T-helper 1 cell treated with Interleukin-12 subunit alpha and Interleukin-12 subunit beta and Interleukin-4 antibody, amounts not matched to agents 30 ng/mL and 1 ng/mL, for 36 hours (primary cell): ENCODE data around the gene ANO1. TPM values are rescaled to one million over a fixed set of nuclear protein-coding genes. Genes with fewer than 3 reads are reported as not detected.
"Not testable (repeated sequence)": the region's sequence is repeated elsewhere in the genome, so short reads cannot be mapped to it uniquely, and the experiment has no call there.

Experiments used
- intact Hi-C: fragments of 100-400 bp; cut with micrococcal nuclease; formaldehyde crosslinking; loops from one replicate; pipeline ENCODE4 v1.15.1; 2024
- total RNA-seq: library from RNA; stranded (reverse); gene quantifications from 2 replicates; pipeline ENCODE4 v1.2.3, GENCODE V29; 2022

ANO1 gene
- not detected in 2 replicates for total RNA-seq

DNA sequence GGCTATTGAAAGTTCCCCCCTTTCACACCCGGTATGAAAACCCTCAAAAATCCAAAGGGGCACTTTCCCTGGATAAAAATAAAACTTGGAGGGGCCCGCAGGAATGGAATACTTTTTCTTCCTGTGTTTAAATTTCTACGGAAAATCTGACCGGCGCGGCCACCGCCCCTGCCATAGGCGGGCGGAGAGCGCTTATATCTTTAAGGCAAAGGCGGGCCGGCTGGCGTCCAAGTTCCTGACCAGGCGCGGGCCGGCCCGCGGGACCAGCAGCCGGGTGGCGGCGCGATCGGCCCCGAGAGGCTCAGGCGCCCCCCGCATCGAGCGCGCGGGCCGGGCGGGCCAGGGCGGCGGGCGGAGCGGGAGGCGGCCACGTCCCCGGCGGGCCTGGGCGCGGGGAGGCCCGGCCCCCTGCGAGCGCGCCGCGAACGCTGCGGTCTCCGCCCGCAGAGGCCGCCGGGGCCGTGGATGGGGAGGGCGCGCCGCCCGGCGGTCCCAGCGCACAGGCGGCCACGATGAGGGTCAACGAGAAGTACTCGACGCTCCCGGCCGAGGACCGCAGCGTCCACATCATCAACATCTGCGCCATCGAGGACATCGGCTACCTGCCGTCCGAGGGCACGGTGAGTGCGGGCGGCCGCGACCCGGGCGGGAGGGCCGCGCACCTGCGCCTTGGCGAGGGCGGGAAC, at the start of gene ANO1:
ANO1 (plus strand) TSS at position 223 of the 686 bp plus-strand sequence; CDS start at position 513, 290 bp downstream.
- intact Hi-C loops, result no loop called here

DNA sequence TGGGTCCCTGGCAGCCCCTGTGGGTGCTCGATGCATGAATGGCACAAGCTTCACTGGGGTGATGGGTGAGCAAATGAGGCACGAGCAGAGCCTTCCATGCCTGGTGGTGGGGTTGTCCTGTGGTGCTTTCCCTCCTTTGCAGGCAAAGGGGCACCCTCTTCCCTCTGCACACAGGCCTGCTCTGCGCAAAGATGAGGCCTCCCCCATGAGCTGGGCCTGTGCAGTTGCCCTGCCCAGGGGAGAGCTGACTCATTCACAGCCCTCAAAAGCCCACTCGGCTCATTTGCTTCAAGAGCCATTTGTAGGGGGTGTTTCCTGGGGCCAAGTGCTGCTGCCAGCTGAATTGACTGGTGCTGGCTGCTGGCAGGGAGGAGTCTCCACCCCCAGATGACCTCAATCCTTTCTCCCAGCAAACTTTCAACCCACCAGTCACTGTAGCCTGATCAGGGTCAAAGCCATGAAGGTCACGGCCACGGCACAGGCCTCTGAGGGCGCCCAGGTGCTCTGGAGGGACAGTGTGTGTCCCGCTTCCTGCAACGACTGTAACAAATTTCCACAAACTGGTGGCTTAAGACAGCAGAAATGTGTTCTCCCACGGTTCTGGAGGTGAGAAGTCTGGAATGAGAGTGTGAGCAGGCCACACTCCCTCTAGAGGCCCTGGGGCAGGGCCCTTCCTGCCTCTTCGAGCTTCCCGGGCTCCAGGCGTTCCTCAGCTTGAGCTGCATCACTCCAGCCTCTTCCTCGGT, 48.8 kb upstream of the ANO1 start:
- intact Hi-C loops, result no loop called here

DNA sequence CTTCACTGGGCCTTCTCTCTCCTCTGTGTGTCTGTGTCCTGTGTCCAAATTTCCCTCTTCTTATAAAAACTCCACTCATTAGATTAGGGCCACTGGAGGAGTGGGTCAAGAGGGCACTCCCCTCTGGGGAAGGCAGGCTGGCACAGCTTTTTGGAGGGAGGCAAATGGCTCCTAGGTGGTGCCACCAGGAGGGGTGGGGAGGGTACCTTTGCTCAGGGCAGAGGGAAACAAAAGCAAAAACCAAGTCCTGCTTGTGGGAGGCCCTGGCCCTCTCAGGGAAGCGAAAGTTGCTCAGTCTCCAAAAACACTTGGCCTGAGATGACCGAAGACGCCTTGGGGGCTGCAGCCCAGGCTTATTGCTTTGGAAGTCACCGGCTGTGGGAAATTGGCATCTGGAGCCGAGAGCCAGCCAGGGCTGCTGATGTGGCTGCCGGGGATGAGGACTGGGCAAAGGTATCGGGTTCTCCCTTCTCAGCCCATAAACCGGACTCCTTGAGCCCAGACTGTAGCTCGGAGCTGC, 48.2 kb upstream of the ANO1 start:
- intact Hi-C loops, result no loop called here

DNA sequence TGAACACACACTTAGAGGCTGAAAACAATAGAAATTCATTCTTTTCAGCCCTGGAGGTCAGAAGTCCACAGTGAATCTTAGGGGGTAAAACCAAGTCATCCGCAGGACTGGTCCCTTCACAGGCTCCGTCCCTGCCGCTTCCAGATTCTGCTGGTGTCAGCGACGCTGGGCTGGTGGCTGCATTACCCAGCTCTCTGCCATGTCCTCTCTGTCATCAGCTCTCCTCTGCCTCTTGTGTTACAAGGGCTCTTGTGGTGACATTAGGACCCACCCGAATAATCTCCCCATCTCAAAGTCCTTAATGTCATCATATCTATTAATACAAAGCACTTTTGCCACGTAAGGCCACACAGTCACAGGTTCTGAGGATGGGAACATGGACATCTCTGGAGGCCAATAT, 47.7 kb upstream of the ANO1 start:
- intact Hi-C loops, result no loop called here

DNA sequence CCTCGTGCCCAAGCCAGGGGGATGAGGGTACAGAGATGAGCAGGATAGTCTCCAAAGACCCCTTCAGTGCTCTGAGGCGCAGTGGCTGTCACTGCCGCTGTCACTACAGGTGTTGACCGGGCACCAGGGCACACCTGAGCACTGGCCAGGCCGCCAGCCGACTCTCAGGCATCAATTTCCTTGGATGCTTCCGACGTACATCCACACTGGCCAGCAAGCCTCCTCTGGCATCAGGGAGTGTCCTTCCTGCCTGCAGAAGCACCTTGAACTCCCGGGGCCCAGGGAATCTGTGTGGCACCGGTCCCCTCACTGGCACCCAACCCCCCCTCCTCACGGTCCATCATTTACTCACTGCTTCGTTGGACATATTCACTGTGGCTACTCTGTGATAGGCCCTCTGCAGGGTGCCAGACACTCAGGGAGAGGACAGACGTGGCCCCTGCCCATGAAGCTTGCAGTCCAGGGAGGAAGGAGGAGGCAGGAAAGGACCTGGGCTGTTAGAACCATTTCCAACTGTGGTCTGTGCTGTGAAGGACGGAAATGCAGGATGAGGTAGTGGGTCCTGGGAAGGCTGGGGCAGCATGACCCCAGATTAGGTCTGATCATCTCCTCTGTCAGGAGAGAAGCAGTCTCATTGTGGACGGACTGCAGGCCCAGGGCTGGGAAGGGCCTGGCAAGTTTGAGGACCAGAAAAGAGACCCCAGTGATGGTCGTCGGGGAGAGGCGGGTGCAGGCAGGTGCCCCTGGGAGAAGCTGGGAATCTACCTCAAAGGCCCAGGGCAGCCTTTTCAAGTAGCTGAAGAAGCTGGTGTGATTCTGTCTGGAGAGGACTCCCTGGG, 46.3 kb upstream of the ANO1 start:
- intact Hi-C loops, result no loop called here

DNA sequence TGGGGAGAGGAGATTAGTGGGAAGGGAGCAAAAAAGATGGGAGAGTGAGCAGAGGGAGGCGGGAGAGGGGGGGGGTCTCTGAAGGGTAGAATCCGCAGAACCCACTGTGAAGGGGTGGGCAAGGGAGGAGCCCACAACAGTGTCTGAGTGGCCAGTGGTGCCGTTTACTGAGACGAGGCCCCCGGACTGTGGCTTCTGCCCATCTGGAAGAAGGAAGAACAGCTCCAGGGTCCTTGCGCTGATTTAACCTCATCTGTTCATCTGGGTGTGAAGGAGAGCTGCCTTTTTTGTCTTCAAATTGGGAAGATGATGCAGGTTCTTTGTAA, 45.7 kb upstream of the ANO1 start:
- intact Hi-C loops, result no loop called here

DNA sequence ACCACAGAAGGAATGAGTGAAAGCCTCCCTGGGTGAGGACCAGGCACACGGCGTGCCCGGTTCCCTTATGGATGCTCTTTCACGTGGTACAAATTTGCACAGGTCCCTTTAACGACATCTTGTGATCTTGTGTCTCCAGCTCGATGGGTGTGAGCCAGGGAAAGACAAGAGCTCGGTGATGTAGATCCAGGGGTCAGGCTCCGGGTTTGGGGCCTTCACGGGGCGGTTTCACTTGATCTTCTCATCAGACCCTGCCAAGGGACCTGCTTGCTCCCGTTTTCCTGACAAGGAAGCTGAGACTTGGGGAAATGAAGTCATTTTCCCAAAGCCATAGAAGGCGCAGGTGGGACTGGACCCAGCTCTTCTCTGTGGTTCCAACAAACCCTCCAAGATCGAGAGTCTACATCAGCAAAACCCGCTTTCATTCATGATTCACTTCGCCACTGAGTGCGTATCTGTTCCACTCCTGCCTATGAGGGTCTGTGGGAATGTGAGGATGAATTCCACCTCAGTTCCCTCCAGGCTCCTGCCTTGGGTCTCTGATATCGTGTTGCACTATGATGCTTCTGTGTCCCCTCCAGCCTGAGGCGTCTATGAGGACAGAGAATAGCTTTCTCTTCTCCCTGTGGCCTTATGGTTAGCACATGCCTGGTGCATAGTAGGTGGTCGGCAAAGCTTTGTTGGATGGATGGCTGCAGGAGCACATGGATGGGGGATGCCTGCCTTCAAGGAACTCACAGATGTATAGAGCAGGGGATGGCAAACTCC, 45.0 kb upstream of the ANO1 start:
- intact Hi-C loops, result no loop called here

DNA sequence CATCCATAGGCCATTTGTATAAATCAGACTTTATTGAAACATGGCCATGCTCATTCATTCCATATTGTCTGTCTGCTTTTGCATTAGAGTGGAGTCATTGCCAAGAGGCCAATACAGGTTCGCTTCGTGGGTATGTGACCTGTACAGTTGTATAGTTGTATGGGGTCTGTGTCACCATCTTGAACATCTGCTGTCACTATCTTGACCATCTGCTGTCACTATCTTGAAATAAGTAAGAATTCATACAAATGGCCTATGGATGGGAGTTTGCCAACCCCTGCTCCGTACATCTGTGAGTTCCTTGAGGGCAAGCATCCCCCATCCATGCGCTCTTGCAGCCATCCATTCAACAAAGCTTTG, 44.4 kb upstream of the ANO1 start:
- intact Hi-C loops, result no loop called here

DNA sequence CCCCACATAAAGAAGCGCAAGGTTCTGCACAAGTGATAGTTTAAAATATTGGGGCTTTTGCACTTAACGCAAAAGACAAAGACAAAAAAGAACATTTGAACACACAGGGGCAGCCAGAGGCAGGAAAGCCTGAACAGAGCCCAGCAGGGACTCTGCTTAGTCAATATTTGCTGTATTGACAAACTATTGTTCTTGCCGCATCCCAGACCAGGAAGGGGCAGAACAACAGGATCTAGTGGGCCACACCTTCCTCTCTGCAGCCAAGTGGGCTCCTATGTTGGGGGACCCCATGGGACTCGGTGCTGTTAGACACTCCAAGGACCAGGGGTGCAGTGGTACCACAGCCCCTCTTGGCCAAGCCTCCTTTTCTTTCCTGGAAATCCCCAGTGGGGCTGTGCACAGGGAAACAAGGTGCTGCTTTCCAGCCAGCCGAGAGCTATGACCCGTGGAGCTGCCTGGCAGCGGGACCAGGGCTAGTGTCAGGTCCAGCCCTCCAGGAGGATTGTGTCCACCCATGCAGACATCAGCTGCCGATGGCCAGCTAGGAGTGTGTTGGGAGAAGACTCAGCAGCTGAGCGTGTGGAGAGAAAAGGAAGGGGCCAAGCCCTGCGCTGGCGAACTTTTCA, 43.3 kb upstream of the ANO1 start:
- intact Hi-C loops, result no loop called here

DNA sequence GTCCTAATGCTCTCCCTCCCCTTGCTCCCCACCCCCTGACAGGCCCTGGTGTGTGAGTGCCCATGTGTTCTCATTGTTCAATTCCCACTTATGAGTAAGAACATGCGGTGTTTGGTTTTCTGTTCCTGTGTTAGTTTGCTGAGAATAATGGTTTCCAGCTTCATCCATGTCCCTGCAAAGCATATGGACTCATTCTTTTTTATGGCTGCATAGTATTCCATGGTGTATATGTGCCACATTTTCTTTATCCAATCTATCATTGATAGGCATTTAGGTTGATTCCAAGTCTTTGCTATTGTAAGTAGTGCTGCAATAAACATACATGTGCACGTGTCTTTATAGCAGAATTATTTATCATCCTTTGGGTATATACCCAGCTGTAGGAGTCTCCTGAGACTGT, 42.5 kb upstream of the ANO1 start:
- intact Hi-C loops, result not testable (repeated sequence)

DNA sequence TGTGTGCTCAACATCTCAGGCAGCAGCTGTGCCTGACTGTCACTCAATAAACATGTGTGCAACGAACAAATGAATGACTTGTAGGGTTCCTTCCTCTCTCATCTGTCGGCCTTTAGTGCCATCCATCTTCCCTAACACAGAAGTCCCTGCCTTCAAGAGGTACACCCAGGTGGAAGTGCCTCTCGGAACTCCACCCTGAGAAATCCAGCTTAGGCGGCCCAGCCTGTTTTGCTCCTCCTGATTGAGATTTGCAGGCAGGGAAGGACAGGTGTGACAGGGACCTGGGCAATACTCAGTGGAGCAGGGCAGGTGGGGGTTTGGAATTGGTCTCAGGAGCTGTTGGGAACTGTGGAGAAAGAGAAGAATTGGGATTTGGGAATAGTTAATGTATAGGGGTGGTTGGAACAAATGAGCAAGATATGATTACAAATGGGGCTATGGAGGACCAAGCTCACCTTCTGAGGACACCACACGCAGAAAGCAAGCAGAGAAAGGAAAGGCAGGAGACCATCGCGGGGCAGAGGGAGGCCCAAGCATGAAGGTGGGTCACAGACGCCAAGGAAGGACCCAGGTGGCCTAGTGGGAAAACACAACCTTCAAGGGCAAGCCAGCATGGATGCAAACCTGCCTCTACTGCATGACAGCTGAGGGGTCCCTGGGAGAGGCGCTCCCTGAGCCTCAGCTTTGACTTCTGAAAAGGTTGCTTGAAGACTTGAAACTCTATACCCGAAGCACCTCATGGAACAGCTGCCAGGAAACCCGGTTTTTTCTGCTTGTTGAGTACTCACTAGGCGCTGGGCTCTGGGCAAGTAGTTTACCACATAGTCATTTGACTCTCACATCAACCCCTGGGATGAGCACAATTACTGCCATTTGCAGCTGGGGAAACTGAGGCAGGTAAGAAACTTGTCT, 40.9 kb upstream of the ANO1 start:
- intact Hi-C loops, result no loop called here

DNA sequence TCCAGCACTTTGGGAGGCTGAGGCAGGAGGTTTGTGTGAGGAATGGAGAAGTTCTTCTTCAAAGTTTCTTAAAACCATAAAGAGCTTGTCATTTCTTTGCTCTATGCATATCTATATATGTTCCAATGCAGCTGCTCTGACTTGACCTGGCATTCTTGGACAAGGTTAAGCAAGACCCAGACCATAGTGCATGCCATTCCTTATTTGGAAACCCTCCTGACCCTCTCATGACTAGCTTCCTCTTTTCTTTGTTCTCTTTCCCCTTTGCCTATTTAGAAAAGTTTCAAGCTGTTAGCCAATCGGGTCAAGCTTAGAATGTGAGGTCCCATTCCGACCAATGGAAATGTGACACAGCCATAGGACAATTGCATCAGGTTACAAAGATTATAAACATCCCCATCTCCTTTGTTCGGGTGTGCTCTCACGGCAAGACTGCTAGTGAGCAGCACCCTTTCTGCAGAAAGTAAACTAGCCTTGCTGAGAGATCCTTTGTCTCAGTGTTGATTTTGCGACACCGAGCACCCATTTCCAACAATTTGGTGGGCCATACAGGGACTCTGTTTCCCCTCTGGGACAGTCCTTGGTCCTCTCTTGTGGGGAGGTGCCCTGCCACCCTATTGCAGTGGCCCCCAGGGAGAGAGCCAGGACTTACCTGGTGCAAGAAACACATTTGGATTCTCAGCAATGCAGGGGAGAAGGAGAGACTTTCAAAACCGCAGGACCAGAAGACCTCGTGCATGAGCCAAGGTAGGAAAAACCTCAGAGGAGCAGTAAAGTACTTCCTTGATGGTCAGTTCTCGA, 39.9 kb upstream of the ANO1 start:
- intact Hi-C loops, result no loop called here

DNA sequence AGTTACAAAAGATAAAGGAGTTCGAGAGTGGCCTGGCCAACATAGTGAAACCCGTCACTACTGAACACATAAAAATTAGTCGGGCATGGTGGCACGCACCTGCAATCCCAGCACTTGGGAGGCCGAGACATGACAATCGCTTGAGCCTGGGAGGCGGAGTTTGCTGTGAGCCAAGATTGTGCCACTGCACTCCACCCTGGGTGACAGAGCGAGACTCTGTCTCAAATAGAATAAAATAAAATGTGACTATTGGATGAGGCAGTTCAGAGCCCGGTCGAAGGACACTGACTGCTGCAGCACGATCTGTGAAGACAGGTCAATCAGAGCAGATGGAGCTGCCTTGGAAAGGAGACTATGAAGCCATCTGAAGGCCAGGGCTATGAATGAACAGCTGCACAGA, 37.7 kb upstream of the ANO1 start:
- intact Hi-C loops, result no loop called here

DNA sequence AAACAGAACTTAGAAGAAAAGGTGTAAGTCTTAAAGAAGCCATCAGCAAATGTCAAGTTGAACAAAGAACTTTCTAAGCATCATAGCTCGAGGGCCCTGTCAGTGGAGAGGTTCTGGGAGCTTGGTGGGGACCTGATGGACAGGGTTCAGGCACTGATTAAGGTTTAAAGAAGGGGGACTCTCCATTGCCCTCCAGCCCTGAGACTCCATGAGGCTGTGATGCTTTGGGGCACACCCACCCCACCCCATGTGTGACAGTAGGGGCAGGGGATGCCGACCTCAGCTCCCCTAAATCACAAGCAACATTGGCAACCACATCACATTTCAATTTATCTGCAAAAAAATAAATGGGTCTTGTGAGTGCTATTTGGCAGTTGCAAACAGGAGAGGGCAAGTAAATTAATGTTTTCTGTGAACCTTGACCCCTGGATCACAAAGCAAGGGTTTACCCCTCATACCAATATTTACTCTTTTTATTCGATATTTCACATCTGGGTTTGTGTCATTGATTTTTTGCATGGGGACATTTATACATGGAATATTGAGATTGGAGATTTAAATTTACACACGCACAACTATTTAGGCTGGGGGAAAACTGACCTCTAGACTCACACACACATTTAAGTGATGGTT, 37.1 kb upstream of the ANO1 start:
- intact Hi-C loops, result no loop called here

DNA sequence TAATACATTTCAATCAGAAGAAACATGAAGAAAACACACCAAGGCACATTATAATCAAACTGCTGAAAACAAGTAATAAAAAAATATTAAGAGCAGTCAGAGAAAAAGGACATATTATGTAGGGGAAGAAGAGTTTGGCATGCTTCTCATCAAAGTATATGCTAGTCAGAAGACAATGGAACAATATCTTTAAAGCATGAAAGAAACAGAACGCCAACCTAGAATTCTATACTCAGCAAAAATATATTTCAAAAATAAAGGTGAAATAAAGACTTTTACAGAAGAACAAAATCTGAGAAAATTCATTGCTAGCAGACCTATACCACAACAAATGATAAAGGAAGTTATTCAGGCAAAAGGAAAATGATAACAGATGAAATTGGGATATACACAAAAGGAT, 34.6 kb upstream of the ANO1 start:
- intact Hi-C loops, result no loop called here

DNA sequence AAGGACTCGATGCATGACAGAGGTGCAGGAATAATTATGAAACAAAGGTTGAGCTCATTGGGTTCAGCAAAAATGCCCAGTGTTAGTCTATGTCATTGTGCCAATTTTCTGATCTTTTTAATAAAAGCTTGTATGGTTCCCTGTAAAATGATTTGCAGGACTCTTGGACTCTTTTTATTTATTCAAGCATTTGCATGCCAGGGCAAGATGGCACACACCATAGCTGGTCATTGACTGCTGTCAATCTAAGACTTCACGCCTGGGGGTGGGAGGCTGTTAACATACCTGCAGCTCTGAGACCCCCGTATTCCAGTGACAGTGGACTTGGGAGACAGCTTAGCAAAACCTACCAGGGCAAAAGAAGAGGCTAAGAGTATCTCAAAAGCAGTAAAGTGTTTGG, 32.0 kb upstream of the ANO1 start:
- intact Hi-C loops, result no loop called here

DNA sequence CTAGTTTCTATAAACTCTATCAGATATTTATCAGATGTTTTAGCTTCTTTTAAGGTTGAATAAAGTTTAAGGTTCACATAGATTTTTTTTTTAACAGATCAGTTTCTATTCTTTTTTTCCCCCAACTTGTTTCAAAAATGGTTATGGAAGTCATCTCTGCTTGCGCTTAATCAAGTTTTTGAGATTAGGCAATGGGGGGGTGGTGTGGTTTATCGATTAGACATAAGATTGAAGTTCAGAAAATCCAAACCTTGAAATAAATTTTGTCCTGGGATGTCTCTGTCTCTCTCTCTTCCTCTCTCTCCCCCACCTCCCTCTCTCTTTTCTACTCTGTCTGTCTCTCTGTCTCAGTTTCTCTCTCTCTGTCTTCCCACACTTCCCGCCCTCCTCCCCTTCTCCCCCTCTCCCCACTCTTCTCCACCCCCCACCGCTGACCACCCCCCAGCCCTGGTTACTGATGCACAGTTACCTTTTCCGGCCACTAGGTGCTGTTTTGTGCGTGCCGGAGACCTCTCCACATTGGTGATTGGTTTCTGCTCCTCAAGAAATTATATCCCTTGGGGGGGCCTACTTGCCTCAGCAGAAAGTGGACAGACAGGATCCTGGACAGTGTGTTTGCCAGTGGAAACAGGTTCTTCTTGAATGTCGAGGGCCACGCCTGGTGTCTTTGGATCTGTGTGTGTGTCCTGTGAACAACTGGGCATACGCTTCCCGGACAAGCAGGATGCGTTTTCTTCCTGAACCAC, 29.7 kb upstream of the ANO1 start:
- intact Hi-C loops, result no loop called here

DNA sequence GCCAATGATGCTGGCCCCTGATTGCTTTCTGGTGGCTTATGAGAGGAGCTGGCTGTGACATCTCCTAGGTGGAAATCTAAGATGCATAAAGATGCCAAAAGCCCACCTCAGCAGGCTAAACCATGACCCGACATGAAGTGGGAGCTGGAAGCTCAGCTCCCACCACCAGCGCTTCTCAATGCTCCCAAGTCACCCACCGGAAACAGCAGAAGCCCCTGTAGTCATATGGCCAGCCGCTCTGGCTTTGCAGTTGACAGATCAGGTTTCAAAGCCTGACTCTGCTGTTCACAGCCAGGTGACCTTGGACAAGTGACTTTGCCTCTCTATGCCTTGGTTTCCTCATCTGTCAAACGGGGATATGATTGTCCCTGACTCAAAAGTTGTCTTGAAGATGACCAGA, 29.1 kb upstream of the ANO1 start:
- intact Hi-C loops, result no loop called here
